GM12878 (cell line): Measurements from ENCODE around the gene TMEM131L. TPM values are rescaled to one million over a fixed set of nuclear protein-coding genes. Genes with fewer than 3 reads are reported as not detected.

Source experiments
- CHD4 ChIP-seq: fragments of 200-600 bp; sonication (generic); IDR thresholded peaks from 2 replicates; pipeline ENCODE4 v1.6.1; 2016; ENCODE audit warnings: mild to moderate bottlenecking
- FOS ChIP-seq: IDR thresholded peaks from 3 replicates; pipeline ENCODE4 v1.6.1; 2011; ENCODE audit warnings: borderline replicate concordance; ENCODE audit not compliant: insufficient read length; ENCODE audit errors: extremely low read depth
- FOXM1 ChIP-seq: IDR thresholded peaks from 2 replicates; pipeline ENCODE4 v1.6.1; 2012; ENCODE audit warnings: low read depth, mild to moderate bottlenecking, inconsistent platforms, low read length, moderate library complexity
- JUNB ChIP-seq: IDR thresholded peaks from 2 replicates; pipeline ENCODE4 v1.6.1; 2016; ENCODE audit warnings: antibody characterized with exemption, mild to moderate bottlenecking
- NR2C2 ChIP-seq: IDR thresholded peaks from 2 replicates; pipeline ENCODE4 v1.6.1; 2011; ENCODE audit warnings: borderline replicate concordance, low read depth; ENCODE audit not compliant: control insufficient read depth, insufficient read length
- NR2F1 ChIP-seq: fragments of 450-650 bp; conservative IDR thresholded peaks from 2 replicates; pipeline ENCODE4 v1.6.1; 2017; ENCODE audit warnings: mild to moderate bottlenecking
- POU2F2 ChIP-seq: IDR thresholded peaks from 3 replicates; pipeline ENCODE4 v1.6.1; 2011; ENCODE audit warnings: low read depth, mild to moderate bottlenecking, low read length, borderline replicate concordance
- RBBP5 ChIP-seq: fragments of 200-600 bp; sonication (generic); conservative IDR thresholded peaks from 2 replicates; pipeline ENCODE4 v1.6.1; 2016
- RCOR1 ChIP-seq: conservative IDR thresholded peaks from 2 replicates; pipeline ENCODE4 v1.6.1; 2012; ENCODE audit warnings: low read depth, low read length, improper control_type of control experiment
- RUNX3 ChIP-seq: IDR thresholded peaks from 2 replicates; pipeline ENCODE4 v1.6.1; 2012; ENCODE audit warnings: low read length, inconsistent platforms
- SMAD1 ChIP-seq: fragments of 450-650 bp; IDR thresholded peaks from 2 replicates; pipeline ENCODE4 v1.6.1; 2018; ENCODE audit warnings: mild to moderate bottlenecking, low read depth; ENCODE audit not compliant: partially characterized antibody
- SREBF1 ChIP-seq: IDR thresholded peaks from 2 replicates; pipeline ENCODE4 v1.6.1; 2012; ENCODE audit warnings: mild to moderate bottlenecking, low read length
- SUZ12 ChIP-seq: fragments of 200-600 bp; sonication (generic); IDR thresholded peaks from one replicate; pipeline ENCODE4 v1.6.1; 2018; ENCODE audit warnings: antibody characterized with exemption, mild to moderate bottlenecking; ENCODE audit not compliant: unreplicated experiment
- TCF12 ChIP-seq: IDR thresholded peaks from 2 replicates; pipeline ENCODE4 v1.6.1; 2011; ENCODE audit warnings: low read depth, mild to moderate bottlenecking, low read length
- ZNF207 ChIP-seq: fragments of 450-650 bp; IDR thresholded peaks from 2 replicates; pipeline ENCODE4 v1.6.1; 2014; ENCODE audit warnings: antibody characterized with exemption, mild to moderate bottlenecking, borderline replicate concordance
- polyA plus RNA-seq, 11 experiments: library from polyadenylated mRNA; depleted of rRNA in 4 of 11; unstranded in 6 of 11; stranded (reverse) in 5 of 11; fragments of >200 nt; fragmentation: Nextera tagmentation in 4 of 11; fragmentation: Illumina TruSeq in 1 of 11; extraction: Ambion mirVana in 4 of 11; extraction: Trizol in 1 of 11; gene quantifications; 1 replicate in 1 of 11; 2 replicates in 10 of 11; pipeline versions ENCODE4 v1.2.1 to v1.2.3, GENCODE V29; 2011 to 2016; ENCODE audit warnings: inconsistent platforms in 2 of 11, missing spikeins in 2 of 11, low read depth in 1 of 11
- total RNA-seq, 4 experiments: library from RNA; depleted of rRNA in 3 of 4; stranded (reverse); fragments of >200 nt in 3 of 4; fragmentation: Illumina TruSeq in 1 of 4; extraction: Trizol in 1 of 4; gene quantifications; 2 replicates each; pipeline versions ENCODE4 v1.2.1 to v1.2.3, GENCODE V29; 2013 to 2021
- TF ChIP-seq, protein P1 (sequence below): IDR thresholded peaks from 2 replicates; pipeline ENCODE4 v1.6.1; 2012; ENCODE audit warnings: low read depth, low read length, improper control_type of control experiment
- TF ChIP-seq, protein P2 (sequence below): IDR thresholded peaks from 2 replicates; pipeline ENCODE4 v1.6.1; 2012; ENCODE audit warnings: low read depth, low read length, improper control_type of control experiment
- TF ChIP-seq, protein P3 (sequence below): IDR thresholded peaks from 2 replicates; pipeline ENCODE4 v1.6.1; 2011; ENCODE audit warnings: borderline replicate concordance, low read depth, mild to moderate bottlenecking, moderate library complexity, mixed read lengths, low read length; ENCODE audit not compliant: insufficient read depth; ENCODE audit errors: extremely low read length
- TF ChIP-seq, protein P4 (sequence below): IDR thresholded peaks from 2 replicates; pipeline ENCODE4 v1.6.1; 2011; ENCODE audit warnings: borderline replicate concordance, low read depth, mild to moderate bottlenecking, moderate library complexity, low read length; ENCODE audit not compliant: insufficient read depth, poor library complexity, severe bottlenecking
- TF ChIP-seq, protein P5 (sequence below): fragments of 150-350 bp; IDR thresholded peaks from 2 replicates; pipeline ENCODE4 v1.6.1; 2014; ENCODE audit warnings: mild to moderate bottlenecking, low read depth, low read length

The TMEM131L gene
- total and polyA plus RNA-seq, 10 of the 15 experiments (the other 5 are each of a cell fraction or from before 2014, with no cell fraction given), result 8.5 to 101 (median 74.4) TPM

DNA sequence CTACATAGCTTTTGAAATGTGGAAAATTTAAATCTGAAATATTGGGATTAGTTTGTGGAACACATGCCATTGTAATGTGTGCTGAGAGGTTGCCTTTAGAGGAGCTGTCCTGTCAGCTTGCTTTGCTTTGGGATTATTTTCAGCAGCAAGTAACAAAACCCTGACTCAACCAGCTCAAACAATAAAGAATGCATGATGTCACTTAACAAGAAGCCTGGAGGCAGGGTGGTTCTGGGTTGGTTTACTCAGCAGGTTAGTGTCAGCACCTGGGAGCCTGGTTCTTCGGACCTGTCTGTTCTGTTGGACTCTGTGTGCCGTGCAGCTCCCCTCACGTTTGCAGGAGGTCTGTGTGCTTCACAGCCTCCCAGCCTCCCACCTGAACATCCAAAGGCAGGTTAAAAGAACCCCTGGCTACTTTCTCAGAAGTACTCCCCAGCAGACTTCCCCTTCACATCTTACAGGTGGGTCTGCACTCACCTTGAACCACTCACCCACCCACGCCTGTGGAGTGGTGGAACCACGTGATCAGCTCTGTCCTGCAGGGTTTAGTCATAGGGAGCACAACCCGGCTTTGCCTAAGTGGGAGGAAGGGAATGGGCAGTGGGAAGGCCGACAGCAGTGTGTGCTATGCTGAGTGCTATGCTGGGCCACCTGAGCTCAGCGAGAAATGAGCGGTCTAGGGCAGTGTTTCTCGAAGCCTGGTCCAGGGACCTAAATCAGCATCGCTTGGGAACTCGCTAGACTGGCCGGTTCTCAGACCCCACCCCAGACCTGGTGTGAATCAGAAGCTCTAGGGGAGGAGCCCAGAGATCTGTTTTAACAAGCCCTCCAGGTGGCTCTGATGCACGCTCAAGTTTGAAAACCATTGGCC lies 20.4 kb downstream of the TMEM131L start (continued):
- TF ChIP-seq FOS (no peak), FOXM1 (no peak), RCOR1 (no peak), SUZ12 (no peak), JUNB (0 out of 2 replicates have a peak, but pooled peaks have one; percentile 24), RBBP5 (no peak), NR2F1 (no peak), POU2F2 (0 out of 3 replicates have a peak, but pooled peaks have one; percentile 14), SREBF1 (no peak), CHD4 (no peak), SMAD1 (no peak), TCF12 (no peak), ZNF207 (peak; percentile 23; the same call in 1 of the 2 replicates), NR2C2 (no peak), RUNX3 (no peak)
- TF ChIP-seq, protein P1, sequence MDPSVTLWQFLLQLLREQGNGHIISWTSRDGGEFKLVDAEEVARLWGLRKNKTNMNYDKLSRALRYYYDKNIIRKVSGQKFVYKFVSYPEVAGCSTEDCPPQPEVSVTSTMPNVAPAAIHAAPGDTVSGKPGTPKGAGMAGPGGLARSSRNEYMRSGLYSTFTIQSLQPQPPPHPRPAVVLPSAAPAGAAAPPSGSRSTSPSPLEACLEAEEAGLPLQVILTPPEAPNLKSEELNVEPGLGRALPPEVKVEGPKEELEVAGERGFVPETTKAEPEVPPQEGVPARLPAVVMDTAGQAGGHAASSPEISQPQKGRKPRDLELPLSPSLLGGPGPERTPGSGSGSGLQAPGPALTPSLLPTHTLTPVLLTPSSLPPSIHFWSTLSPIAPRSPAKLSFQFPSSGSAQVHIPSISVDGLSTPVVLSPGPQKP, result no peak
- TF ChIP-seq, protein P2, sequence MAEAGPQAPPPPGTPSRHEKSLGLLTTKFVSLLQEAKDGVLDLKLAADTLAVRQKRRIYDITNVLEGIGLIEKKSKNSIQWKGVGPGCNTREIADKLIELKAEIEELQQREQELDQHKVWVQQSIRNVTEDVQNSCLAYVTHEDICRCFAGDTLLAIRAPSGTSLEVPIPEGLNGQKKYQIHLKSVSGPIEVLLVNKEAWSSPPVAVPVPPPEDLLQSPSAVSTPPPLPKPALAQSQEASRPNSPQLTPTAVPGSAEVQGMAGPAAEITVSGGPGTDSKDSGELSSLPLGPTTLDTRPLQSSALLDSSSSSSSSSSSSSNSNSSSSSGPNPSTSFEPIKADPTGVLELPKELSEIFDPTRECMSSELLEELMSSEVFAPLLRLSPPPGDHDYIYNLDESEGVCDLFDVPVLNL, result no peak
- TF ChIP-seq, protein P3, sequence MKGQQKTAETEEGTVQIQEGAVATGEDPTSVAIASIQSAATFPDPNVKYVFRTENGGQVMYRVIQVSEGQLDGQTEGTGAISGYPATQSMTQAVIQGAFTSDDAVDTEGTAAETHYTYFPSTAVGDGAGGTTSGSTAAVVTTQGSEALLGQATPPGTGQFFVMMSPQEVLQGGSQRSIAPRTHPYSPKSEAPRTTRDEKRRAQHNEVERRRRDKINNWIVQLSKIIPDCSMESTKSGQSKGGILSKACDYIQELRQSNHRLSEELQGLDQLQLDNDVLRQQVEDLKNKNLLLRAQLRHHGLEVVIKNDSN, result peak; percentile 66
- TF ChIP-seq, protein P4, sequence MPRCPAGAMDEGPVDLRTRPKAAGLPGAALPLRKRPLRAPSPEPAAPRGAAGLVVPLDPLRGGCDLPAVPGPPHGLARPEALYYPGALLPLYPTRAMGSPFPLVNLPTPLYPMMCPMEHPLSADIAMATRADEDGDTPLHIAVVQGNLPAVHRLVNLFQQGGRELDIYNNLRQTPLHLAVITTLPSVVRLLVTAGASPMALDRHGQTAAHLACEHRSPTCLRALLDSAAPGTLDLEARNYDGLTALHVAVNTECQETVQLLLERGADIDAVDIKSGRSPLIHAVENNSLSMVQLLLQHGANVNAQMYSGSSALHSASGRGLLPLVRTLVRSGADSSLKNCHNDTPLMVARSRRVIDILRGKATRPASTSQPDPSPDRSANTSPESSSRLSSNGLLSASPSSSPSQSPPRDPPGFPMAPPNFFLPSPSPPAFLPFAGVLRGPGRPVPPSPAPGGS, result no peak
- TF ChIP-seq, protein P5, sequence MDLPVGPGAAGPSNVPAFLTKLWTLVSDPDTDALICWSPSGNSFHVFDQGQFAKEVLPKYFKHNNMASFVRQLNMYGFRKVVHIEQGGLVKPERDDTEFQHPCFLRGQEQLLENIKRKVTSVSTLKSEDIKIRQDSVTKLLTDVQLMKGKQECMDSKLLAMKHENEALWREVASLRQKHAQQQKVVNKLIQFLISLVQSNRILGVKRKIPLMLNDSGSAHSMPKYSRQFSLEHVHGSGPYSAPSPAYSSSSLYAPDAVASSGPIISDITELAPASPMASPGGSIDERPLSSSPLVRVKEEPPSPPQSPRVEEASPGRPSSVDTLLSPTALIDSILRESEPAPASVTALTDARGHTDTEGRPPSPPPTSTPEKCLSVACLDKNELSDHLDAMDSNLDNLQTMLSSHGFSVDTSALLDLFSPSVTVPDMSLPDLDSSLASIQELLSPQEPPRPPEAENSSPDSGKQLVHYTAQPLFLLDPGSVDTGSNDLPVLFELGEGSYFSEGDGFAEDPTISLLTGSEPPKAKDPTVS, result no peak
